ENCODE data around the gene EZH2.

EZH2 gene

DNA sequence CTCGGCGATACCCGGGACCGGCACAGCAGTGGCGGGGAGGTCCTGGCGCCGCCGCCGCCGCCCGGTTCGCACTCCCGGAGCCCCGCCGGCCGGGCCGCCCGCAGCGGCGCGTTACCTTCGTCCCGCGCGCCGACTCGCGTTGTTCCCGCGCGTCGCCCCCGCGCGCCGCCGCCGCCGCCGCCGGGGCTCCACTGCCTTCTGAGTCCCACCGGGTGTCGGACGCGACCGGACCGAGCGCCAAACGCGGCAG is at the start of gene EZH2:
TSS of gene EZH2 (minus strand) at position 243 of the 250 bp plus-strand sequence. CDS start 36,993 bp downstream, outside the sequence.
- FAIRE-seq: no peak

DNA sequence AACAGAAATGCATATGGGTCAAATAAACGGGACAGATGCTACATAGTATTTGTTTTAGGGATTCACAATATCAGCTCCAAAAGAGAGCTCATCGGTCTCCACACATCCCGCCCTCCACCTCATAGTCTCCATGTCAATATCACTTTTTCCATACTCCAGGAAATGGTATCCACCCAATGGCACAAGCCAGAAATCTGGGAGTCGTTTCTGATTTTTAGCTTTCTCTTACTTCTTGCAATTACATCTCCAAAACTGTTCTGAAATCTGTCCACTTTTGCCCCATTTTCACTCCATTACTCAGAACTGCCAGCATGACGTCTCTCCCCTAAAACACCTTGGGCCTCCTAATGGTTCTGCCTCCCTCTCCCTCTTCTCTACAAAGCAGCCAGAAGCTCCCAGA is 47.4 kb upstream of the EZH2 start:
- FAIRE-seq (no peak), DNase-seq (ENCODE audit: insufficient read length, low spot score) (no peak)

More for the DNA sequence above, at the start of gene EZH2:
- DNase-seq (ENCODE audit: insufficient read length, low spot score): no peak

DNA sequence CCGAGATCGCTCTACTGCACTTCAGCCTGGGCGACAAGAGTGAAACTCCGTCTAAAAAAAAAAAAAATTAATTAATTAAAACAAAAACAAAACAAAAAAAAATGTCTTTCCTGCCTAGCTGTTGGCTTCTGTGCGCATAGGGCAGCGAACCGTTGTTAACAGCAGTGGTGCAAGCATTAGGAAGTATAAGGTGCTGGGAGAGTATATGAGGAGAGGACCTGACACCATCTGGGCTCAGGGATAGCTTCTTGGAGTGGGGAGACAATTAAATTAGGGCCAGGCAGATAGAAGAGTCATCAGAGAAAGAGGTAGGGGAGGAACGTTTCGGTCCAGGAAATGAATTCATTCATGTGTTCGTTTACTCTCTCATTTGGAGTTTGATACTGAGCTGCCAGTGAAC is 46.2 kb upstream of the EZH2 start:
- FAIRE-seq (no peak), DNase-seq (ENCODE audit: insufficient read length, low spot score) (no peak)

DNA sequence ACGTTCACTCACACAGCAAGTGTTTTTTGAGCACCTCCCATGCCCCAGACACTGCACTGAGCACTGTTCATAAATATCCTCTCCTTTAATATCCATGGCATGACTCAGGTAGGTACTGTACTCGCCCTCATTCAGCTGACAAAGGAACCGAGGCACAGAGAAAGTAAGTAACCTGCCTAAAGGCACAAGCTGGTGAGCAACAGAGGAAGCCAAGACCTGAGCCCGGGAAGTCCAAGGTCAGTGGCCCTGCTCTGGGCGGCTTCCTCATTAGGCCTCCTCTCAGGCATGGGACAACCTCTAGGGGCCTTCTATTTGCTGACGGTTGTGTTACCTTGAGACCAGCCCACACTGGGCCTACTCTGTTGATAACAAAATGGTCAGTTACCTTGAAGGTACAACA is 45.1 kb upstream of the EZH2 start:
- FAIRE-seq (no peak), DNase-seq (ENCODE audit: insufficient read length, low spot score) (no peak)

DNA sequence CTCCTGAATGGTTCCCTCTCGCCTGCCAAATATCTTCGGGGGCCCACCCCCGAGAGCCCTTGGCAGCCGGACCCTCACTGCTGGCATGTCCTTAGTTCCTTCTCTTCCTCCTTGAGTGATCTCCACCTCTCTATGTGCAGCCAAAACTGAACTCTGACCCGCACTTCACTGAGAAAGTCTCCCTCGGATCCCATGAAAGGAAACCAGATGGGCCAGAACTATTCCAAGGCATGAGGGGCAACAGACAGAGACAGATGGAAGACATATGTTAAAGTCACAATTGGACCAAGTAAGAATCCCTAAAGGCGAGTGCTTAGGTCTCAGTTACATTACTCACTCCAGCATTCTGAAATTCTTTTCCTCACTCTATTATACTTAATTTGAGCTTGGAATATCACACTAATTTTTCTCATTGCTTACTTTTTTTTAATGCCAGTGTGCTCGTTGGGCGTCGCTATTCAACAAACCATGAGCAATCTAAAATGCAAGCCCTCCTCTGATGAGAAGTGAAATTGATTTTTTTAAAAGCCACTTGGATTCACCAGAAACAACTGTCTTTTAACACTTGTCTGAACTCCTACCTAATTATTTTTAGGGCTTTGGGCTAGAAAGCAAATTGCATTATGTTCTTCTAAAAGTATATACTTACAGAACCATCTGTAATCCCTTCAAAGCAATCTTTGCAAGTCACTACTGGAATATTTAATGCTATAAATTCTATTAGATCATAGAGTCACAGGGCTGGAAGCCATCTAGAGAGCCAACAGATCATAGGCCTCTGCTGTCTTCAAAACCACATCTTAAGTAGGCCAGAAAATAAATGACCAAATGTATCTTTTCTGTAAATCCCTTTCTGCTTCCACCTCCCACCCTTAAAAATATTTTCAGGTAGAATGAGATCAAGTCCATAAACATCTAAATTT is 43.3 kb upstream of the EZH2 start:
- no peak for FAIRE-seq

DNA sequence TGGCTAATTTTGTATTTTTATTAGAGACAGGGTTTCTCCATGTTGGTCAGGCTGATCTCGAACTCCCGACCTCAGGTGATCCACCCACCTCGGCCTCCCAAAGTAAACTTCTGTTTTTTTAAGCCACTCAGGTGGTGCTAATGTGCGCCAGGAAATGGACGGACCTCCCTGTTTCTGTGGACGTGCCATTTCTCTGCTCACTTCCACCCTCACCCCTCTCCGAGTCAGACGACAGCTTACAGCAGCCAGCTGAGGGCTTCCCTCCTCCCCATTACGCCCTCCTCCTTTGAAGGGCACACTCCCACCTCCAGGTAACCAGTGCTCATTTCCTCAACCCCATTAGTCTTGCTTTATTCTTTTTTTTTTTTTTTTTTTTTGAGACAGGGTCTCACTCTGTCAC is 41.7 kb upstream of the EZH2 start:
- DNase-seq (ENCODE audit: insufficient read length, low spot score) (no peak), FAIRE-seq (no peak)

More for the DNA sequence above, 43.3 kb upstream of the EZH2 start:
- no peak for DNase-seq (ENCODE audit: insufficient read length, low spot score)

DNA sequence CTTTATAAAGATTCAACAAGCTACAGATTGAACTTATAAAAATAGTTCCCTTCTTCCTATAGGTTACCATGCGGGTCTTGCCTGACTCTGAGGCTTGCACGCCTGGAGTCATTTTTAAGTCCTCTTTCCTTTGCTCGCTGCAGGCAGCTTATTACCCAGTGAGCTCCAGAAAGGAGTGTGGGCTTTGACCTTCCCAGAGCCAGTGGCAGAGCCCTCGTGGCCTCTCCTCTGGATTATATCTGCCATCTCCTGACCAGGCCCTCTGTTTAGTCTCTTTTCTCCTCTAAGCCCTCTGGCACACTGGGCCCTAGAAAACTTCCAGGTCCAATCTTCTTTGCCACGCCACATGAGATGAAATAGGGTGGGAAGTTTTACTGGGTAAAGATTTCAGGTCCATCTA is 39.9 kb upstream of the EZH2 start:
- no peak for FAIRE-seq
- DNase-seq (ENCODE audit: insufficient read length, low spot score): no peak

DNA sequence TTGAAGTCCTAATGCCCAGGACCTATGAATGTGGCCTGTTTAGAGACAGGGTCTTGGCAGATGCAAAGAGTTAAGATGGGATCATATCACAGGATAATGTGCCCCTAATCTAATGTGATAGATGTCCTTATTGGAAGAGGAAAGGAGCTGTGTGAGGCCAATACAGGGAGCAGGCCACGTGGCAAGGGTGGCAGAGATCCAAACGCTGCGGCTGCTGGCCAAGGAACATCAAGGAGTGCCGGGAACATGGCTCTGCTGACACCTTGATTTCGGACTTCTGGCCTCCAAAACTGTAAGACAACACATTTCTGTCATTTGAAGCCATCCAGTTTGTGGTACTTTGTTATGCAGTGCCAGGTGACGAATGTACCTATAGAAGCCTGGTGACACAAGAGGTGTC is 37.7 kb upstream of the EZH2 start:
- DNase-seq (ENCODE audit: insufficient read length, low spot score) (no peak), FAIRE-seq (no peak)

DNA sequence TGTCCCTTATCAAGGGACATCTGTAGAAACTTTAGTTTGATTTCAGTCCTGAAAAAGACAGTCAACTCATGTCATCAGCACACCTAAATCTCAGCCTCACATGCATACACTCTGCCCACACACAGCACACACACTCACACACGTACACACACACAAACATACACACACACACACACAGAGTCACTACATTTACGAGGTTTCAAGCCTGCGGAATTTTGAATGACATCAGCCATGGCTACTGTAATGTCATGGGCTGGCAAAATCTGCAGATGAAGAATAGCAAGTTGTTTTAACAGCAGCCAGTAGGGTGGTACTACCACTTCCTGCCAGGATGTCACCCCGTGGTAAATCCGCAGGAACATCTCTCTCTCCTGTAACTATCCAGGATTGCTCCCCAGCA is 37.1 kb upstream of the EZH2 start:
- no peak for FAIRE-seq
- DNase-seq (ENCODE audit: insufficient read length, low spot score): no peak

DNA sequence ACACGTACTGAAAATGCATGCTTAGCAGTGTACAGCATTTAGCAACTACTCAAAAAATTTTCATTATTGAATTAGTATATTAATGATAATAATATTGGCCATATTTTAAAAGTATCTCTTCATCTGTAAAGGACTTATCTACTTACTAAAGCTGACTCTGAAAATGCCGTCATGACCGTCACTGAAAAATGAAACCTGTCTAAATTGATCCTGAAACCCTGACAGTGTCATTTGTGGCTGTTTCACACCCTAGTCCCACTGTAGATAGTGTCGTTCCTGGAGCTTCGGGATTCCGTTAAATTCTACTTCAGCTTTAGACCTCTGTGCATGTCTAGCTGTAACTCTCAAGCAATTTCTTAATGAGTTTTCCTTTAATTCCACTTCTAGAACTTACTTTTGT is 35.8 kb upstream of the EZH2 start:
- peak; percentile 97 for FAIRE-seq
- no peak for DNase-seq (ENCODE audit: insufficient read length, low spot score)

DNA sequence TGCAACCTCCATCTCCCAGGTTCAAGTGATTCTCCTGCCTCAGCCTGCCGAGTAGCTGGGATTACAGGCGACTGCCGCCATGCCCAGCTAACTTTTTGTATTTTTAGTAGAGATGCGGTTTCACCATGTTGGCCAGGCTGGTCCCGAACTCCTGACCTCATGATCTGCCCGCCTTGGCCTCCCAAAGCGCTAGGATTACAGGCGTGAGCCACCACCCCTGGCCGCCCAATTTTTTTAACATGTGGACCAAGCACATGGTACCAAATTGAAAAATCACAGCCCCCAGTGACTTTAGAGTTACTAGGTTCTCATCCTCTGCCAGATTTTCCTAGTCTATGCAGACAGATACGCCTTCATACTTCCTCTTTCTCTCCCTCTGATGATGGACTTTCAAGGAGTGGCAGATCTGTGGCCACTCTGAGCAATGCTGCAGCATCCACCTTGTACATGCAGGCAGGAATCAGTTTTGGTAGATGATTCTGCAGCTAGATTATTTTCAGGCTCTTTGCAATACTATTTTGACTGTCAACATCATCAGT is 34.0 kb upstream of the EZH2 start:
- FAIRE-seq: no peak
- DNase-seq (ENCODE audit: insufficient read length, low spot score): no peak

DNA sequence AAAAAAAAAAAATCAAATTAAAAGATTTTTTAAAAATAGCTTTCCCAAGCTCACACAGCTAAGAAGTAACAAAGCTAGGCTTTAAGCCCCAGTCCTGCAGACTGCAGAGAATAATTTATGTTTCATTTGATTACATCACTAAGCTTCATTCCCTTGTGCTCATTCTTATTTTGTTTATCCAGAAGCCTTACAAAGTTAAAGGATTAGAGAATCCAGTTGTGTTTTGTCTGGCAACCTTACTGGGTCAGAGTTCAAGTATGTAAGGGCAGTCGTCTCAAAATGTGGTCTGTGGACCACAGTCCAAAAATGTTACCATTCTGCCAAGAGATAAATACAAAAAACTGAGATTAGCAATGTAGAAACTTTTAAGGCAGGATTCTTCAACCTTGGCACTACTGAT is 32.1 kb upstream of the EZH2 start:
- peak; percentile 28 for FAIRE-seq
- DNase-seq (ENCODE audit: insufficient read length, low spot score): no peak

DNA sequence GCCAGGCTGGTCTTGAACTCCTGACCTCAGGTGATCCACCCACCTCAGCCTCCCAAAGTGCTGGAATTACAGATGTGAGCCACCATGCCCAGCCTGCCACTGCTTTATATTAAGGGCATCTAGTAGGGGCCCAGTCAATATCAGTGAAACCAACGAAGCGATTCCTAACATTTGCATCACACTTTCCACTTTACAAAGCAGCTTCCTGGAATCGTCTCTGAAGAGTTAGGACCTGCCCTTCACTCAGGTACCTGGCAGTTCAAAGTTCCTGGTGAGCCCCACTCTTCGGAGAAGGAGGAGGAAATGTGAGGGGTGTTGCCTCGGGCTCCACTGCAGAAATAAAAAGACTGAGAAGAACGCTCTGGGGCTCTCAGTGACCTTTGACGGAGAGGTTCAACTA is 31.1 kb upstream of the EZH2 start:
- peak; percentile 68 for FAIRE-seq
- no peak for DNase-seq (ENCODE audit: insufficient read length, low spot score)

DNA sequence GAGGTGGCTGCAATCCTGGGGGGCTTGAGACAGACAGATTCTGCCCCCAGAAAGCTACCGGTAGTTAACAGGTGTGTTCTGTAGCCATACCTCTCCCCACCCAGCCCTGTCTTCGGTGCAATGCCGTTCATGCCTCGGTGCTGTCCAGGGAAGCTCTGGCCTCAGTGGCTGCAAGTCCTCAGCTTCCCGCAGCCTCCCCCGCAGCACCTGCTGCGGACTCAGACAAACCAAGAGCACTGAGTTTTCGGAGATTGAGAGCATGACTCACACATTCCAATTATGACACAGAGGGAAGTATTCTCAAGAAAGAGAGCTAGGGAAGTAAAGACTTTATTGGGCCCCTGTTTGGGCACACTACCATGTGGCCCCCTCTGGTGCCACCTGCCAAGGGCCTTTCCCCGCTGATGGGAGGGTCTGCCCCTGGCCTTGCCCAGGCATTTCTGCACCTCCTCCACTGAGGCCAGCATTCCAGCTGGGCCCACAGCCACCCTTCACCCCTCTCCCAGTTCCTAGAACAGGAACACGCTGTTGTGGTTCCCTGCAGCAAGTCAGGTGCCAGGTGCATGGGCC is 30.2 kb upstream of the EZH2 start:
- FAIRE-seq (no peak), DNase-seq (ENCODE audit: insufficient read length, low spot score) (no peak)

DNA sequence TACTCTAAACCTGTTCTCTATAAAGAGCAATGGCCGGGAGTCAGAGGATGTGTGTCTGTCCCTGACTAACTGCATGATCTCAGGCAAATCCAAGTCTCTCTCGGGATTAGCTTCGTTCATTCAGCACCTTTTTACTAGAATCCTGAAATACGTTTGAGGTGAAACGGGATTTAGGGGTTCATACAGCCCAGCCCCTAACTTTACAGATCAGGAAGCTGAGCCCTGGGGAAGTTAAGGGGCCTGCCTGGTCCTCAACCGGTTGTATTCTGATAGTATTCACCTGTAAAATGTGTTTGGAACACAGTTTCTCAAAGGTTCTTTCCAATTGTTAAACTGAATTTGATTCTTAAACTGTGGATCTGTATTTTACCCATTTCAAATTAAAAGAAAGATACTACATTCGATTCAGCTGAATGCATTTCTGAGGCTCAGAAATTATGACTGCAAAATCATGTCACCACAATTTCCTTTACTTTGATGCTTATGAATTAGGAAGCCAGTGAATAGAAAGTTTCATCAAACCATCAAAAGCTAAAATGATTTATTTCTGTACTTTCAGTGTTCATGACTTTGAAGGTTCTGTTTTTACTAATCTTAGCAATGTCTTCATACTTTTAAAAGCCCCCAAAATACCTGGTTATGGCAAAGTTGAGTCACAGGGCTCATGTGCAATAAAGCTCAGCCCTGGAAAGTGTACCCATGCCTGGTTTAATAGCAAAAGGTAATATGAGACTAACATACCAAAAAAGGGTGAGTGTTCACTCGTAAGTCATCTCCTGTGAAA is 28.9 kb upstream of the EZH2 start:
- FAIRE-seq (no peak), DNase-seq (ENCODE audit: insufficient read length, low spot score) (no peak)

DNA sequence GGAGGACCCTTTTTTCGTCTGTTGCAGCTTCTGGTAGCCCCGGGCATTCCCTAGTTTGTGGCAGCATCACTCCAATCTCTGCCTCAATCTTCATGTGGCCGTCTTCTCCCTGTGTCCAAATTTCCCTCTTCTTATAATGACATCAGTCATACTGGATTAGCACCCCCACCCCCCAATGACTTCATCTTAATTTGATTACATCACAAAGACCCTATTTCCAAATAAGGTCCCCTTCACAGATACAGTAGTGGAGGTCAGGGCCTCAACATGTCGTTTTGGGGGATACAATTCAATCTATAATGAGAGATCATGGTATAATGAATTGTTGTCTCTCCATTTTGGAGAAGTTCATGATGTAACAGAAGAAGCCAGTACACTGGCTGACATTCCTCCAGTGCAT is 28.1 kb upstream of the EZH2 start:
- FAIRE-seq (no peak), DNase-seq (ENCODE audit: insufficient read length, low spot score) (no peak)

DNA sequence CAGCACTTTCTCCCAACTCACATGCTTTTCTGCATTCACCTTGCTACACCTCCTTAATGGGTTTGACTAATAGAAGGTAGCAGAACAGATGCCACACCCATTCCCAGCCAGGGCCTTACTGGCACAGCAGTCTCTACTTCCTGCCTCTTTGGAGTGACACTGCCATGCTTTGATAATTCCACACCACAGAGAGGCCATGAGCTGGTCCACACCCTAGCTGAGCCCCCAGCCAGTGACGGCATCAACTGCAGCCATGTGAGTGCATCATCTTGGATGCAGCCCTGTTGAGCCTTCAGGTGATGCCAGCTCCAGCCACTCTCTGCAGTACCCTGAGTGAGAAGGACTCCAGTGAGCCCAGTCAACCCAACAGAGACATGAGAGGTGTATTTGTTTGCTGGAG is 27.5 kb upstream of the EZH2 start:
- FAIRE-seq (no peak), DNase-seq (ENCODE audit: insufficient read length, low spot score) (no peak)

DNA sequence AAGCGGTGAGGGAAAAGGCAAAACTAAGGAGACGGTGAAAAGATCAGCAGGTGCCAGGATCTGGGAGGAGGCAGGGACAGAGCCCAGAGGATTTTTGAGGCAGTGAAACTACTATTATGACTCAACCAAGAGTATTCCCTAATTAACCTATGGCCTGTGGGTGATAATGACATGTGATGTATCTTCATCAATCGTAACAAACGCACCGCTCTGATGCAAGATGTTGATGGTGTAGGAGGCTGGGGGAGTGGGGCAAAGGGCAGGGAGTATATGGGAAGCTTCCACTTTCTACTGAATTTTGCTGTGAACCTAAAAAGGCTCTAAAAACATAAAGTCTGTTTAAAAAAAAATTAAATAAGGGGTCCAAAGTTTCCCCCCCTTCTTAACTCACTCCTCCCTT is 25.5 kb upstream of the EZH2 start:
- DNase-seq (ENCODE audit: insufficient read length, low spot score): no peak
- FAIRE-seq: no peak

DNA sequence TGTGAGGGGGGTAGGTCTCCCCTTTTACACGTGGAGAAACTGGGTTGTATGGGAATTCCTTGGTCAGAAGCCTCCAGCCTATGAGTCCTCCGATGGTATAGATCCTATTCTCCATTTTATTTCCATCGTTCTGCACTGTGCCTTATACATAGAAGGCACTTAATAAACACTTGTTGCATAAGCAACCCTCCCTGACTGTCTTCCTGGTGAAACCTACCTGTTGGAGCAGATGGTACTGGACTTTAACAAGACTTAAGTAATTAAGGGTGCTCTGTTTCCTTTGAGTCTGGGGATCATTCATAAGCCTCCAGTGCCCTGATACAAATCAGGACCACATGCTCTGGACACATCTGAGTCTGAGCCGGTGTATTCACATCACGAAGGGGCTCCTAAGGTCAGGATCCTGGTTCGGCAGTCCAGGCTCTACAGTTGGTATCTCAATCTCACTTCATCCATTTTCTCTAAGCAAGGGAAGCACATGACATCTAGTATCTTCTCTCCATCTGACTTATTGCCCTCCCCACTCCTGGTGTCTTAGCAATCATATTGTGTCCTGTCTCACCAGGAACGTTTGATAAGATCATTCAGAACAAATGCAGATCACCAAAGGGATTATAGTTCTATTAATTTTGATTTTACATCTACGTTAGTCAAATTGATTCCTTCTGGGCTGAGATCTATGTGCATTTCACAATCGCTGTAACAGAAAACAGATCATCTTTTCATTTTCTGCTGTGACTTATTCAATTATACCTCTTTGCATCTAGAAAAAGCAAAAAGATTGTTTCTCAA is 22.8 kb upstream of the EZH2 start:
- DNase-seq (ENCODE audit: insufficient read length, low spot score) (no peak), FAIRE-seq (no peak)

DNA sequence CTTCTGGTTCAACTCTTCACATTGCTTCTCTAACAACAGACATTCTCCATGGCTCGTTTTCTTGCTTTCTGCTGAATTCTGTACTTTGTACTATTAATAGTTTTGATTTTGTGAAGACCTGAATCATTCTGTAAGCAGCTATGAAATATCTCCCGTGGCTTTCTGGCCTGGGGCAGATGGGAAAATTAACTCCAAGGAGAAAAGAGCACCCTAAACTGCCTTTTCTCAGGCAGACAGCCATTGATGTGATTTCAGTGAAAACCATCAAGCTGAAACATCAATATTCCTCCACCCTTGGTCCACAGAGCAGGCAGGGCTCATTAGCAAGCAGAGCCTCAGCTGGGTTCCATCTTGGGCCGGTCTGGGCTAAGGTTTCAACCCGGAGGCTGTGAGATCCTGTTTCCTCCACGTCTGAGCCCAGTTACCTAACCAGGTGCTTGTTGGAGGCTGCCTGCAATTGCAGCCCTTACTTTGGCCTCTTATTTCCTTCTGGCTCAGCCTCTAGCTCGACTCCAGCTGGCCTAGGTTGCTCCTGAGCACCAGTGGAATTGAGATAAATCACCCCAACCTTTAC is 21.1 kb upstream of the EZH2 start:
- no peak for FAIRE-seq
- DNase-seq (ENCODE audit: insufficient read length, low spot score): no peak
